Smooth muscle cell (in vitro differentiated cells): ENCODE measurements around the gene RYK. TPM values are rescaled to one million over a fixed set of nuclear protein-coding genes. Genes with fewer than 3 reads are reported as not detected.

ENCODE experiments used
- DNase-seq: peaks from one replicate; lab custom pipeline; 2025; ENCODE audit not compliant: unreplicated experiment; lab: John Stamatoyannopoulos, UW
- H2AFZ ChIP-seq: fragments of 200-600 bp; sonication (generic); 2 replicates; pipeline ENCODE4 v1.6.0; 2016; ENCODE audit warnings: antibody characterized with exemption, low read depth, mild to moderate bottlenecking
- H3F3A ChIP-seq: fragments of 200-600 bp; sonication (generic); 2 replicates; pipeline ENCODE4 v1.6.0; 2017; ENCODE audit warnings: antibody characterized with exemption, low read depth
- H3K27ac ChIP-seq: fragments of 200-600 bp; sonication (generic); 2 replicates; pipeline ENCODE4 v1.5.1; 2016; ENCODE audit warnings: low read depth, mild to moderate bottlenecking
- H3K27me3 ChIP-seq: fragments of 200-600 bp; sonication (generic); 2 replicates; pipeline ENCODE4 v1.6.1; 2016; ENCODE audit warnings: low read depth, mild to moderate bottlenecking
- H3K36me3 ChIP-seq: fragments of 200-600 bp; sonication (generic); 2 replicates; pipeline ENCODE4 v1.5.1; 2016; ENCODE audit warnings: low read depth
- H3K4me1 ChIP-seq: fragments of 200-600 bp; sonication (generic); 2 replicates; pipeline ENCODE4 v1.5.1; 2016; ENCODE audit warnings: low read depth
- H3K4me2 ChIP-seq: fragments of 200-600 bp; sonication (generic); 2 replicates; pipeline ENCODE4 v1.6.0; 2016; ENCODE audit warnings: mild to moderate bottlenecking
- H3K4me3 ChIP-seq: fragments of 200-600 bp; sonication (generic); 2 replicates; pipeline ENCODE4 v1.5.1; 2016; ENCODE audit warnings: mild to moderate bottlenecking
- H3K79me2 ChIP-seq: fragments of 200-600 bp; sonication (generic); 2 replicates; pipeline ENCODE4 v1.6.0; 2016; ENCODE audit warnings: low read depth, mild to moderate bottlenecking
- H3K9ac ChIP-seq: fragments of 200-600 bp; sonication (generic); 2 replicates; pipeline ENCODE4 v1.6.0; 2016; ENCODE audit warnings: low read depth
- H3K9me3 ChIP-seq: fragments of 200-600 bp; sonication (generic); replicated peaks from 2 replicates; pipeline ENCODE4 v1.5.1; 2016; ENCODE audit warnings: low read depth
- H4K20me1 ChIP-seq: fragments of 200-600 bp; sonication (generic); 2 replicates; pipeline ENCODE4 v1.6.0; 2016; ENCODE audit warnings: low read depth
- CTCF ChIP-seq: fragments of 200-600 bp; sonication (generic); IDR thresholded peaks from 2 replicates; pipeline ENCODE4 v1.5.1; 2017; ENCODE audit warnings: borderline replicate concordance, mild to moderate bottlenecking, antibody characterized with exemption; ENCODE audit not compliant: insufficient read depth, poor library complexity, severe bottlenecking
- WGBS: methylation state at CpG from one replicate; pipeline ENCODE4 v1.1.7; 2016; ENCODE audit warnings: low lambda C conversion rate; 5-methylcytosine and 5-hydroxymethylcytosine counted together
- polyA plus RNA-seq: library from polyadenylated mRNA; unstranded; fragments of >200 nt; fragmentation: Nextera tagmentation; extraction: Ambion mirVana; gene quantifications from 2 replicates; pipeline ENCODE4 v1.2.1, GENCODE V29; 2016
- total RNA-seq: library from RNA; depleted of rRNA; stranded (reverse); fragments of >200 nt; gene quantifications from 2 replicates; pipeline ENCODE4 v1.2.3, GENCODE V29; 2014

RYK gene
- total and polyA plus RNA-seq, 2 experiments from 2014 or later = 35.8 to 65.0 TPM

- H3K4me3 ChIP-seq = no peak overlapping the region
- peaks cover 26% of the 10 kb centered on the region for H3K36me3 ChIP-seq
- no peak overlapping the region for H3K9ac ChIP-seq
- 88% methylated on average over 3 of the region's 3 CpGs for WGBS
- no peaks in the 10 kb centered on the region for H3F3A ChIP-seq
- H3K79me2 ChIP-seq = no peaks in the 10 kb centered on the region
- H3K4me2 ChIP-seq = no peak overlapping the region
- H4K20me1 ChIP-seq = peaks cover 9% of the 10 kb centered on the region
- DNase-seq = no peak
- H3K9me3 ChIP-seq = no peaks in the 10 kb centered on the region
- H3K4me1 ChIP-seq = no peaks in the 10 kb centered on the region
- no peaks in the 10 kb centered on the region for H3K27me3 ChIP-seq
- TF ChIP-seq CTCF = no peak
- H3K27ac ChIP-seq = no peak overlapping the region
- no peak overlapping the region for H2AFZ ChIP-seq
These were observed 64.3 kb downstream of the RYK start for GRCh38 chr3:134186391-134186790.

DNA sequence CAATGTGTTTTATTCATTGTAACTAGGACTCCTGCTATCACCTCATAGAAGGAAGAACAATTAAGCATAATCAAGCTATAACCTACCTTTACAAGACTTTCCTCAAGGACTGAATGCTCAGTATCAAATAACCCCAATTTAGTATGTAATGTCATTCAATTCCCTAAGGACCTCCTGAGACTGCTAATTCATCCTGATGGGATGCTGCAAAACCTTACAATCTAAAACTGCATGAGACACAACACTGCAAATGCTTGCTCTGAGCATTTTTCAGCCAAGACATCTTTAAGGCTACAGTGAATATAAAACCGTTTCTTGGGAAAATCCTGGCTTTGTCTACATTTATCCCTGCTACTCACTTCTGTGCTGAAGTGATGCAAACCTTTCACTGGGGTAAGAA lies 69.9 kb downstream of the RYK start:
- no peak for DNase-seq
- H3K36me3 ChIP-seq = peaks cover 18% of the 10 kb centered on the region
- TF ChIP-seq CTCF = no peak
- H3K79me2 ChIP-seq = no peaks in the 10 kb centered on the region
- no peak overlapping the region for H3K4me3 ChIP-seq
- no peaks in the 10 kb centered on the region for H3K9me3 ChIP-seq
- no peak overlapping the region for H3K4me2 ChIP-seq
- no peaks in the 10 kb centered on the region for H3K4me1 ChIP-seq
- H3K27ac ChIP-seq = no peak overlapping the region
- no peak overlapping the region for H3K9ac ChIP-seq
- 90% methylated on average over 1 of the region's 1 CpG for WGBS
- H3F3A ChIP-seq = no peaks in the 10 kb centered on the region
- no peaks in the 10 kb centered on the region for H3K27me3 ChIP-seq
- H4K20me1 ChIP-seq = peaks cover 17% of the 10 kb centered on the region
- H2AFZ ChIP-seq = no peak overlapping the region

- H3K9me3 ChIP-seq = no peaks in the 10 kb centered on the region
These were observed 71.2 kb downstream of the RYK start for GRCh38 chr3:134179508-134179907.

More at GRCh38 chr3:134179508-134179907, 71.2 kb downstream of the RYK start:
- 94% methylated on average over 2 of the region's 2 CpGs for WGBS
- no peaks in the 10 kb centered on the region for H3K4me1 ChIP-seq
- H3K27ac ChIP-seq = no peak overlapping the region
- no peak for DNase-seq
- H3K4me2 ChIP-seq = no peak overlapping the region
- no peak for TF ChIP-seq CTCF
- H3K27me3 ChIP-seq = no peaks in the 10 kb centered on the region
- H2AFZ ChIP-seq = no peak overlapping the region
- peaks cover 18% of the 10 kb centered on the region for H3K36me3 ChIP-seq
- H4K20me1 ChIP-seq = peaks cover 12% of the 10 kb centered on the region
- no peaks in the 10 kb centered on the region for H3F3A ChIP-seq
- no peaks in the 10 kb centered on the region for H3K79me2 ChIP-seq
- no peak overlapping the region for H3K4me3 ChIP-seq
- H3K9ac ChIP-seq = no peak overlapping the region
